Measurements from ENCODE around the gene EEF1A2.

- TF ChIP-seq EZH2 (IDR thresholded peaks at IDR 0.05; ENCODE audit: low read depth, unreplicated experiment) (no peak), POLR2AphosphoS5 (IDR thresholded peaks at IDR 0.05; ENCODE audit: low read depth) (no peak), EZH2phosphoT487 (IDR thresholded peaks at IDR 0.05; ENCODE audit: unreplicated experiment) (no peak), NANOG (IDR thresholded peaks at IDR 0.05; ENCODE audit: borderline replicate concordance) (no peak), CREB1 (CRISPR knock-in tag; IDR thresholded peaks at IDR 0.05; ENCODE audit: low read depth) (no peak), ZNF114 (CRISPR knock-in tag; IDR thresholded peaks at IDR 0.05) (no peak), ZNF331 (CRISPR knock-in tag; IDR thresholded peaks at IDR 0.05; ENCODE audit: low read depth) (no peak)
- TF ChIP-seq, protein P1, sequence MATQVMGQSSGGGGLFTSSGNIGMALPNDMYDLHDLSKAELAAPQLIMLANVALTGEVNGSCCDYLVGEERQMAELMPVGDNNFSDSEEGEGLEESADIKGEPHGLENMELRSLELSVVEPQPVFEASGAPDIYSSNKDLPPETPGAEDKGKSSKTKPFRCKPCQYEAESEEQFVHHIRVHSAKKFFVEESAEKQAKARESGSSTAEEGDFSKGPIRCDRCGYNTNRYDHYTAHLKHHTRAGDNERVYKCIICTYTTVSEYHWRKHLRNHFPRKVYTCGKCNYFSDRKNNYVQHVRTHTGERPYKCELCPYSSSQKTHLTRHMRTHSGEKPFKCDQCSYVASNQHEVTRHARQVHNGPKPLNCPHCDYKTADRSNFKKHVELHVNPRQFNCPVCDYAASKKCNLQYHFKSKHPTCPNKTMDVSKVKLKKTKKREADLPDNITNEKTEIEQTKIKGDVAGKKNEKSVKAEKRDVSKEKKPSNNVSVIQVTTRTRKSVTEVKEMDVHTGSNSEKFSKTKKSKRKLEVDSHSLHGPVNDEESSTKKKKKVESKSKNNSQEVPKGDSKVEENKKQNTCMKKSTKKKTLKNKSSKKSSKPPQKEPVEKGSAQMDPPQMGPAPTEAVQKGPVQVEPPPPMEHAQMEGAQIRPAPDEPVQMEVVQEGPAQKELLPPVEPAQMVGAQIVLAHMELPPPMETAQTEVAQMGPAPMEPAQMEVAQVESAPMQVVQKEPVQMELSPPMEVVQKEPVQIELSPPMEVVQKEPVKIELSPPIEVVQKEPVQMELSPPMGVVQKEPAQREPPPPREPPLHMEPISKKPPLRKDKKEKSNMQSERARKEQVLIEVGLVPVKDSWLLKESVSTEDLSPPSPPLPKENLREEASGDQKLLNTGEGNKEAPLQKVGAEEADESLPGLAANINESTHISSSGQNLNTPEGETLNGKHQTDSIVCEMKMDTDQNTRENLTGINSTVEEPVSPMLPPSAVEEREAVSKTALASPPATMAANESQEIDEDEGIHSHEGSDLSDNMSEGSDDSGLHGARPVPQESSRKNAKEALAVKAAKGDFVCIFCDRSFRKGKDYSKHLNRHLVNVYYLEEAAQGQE (IDR thresholded peaks at IDR 0.05; ENCODE audit: unreplicated experiment): no peak
- TF ChIP-seq, protein P2, sequence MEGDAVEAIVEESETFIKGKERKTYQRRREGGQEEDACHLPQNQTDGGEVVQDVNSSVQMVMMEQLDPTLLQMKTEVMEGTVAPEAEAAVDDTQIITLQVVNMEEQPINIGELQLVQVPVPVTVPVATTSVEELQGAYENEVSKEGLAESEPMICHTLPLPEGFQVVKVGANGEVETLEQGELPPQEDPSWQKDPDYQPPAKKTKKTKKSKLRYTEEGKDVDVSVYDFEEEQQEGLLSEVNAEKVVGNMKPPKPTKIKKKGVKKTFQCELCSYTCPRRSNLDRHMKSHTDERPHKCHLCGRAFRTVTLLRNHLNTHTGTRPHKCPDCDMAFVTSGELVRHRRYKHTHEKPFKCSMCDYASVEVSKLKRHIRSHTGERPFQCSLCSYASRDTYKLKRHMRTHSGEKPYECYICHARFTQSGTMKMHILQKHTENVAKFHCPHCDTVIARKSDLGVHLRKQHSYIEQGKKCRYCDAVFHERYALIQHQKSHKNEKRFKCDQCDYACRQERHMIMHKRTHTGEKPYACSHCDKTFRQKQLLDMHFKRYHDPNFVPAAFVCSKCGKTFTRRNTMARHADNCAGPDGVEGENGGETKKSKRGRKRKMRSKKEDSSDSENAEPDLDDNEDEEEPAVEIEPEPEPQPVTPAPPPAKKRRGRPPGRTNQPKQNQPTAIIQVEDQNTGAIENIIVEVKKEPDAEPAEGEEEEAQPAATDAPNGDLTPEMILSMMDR (conservative IDR thresholded peaks at IDR 0.05; ENCODE audit: low read depth in 2 of 2): no peak
- TF ChIP-seq, protein P3, sequence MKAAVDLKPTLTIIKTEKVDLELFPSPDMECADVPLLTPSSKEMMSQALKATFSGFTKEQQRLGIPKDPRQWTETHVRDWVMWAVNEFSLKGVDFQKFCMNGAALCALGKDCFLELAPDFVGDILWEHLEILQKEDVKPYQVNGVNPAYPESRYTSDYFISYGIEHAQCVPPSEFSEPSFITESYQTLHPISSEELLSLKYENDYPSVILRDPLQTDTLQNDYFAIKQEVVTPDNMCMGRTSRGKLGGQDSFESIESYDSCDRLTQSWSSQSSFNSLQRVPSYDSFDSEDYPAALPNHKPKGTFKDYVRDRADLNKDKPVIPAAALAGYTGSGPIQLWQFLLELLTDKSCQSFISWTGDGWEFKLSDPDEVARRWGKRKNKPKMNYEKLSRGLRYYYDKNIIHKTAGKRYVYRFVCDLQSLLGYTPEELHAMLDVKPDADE (IDR thresholded peaks at IDR 0.05): no peak
Observed at GRCh38 chr20:63495167-63495720, 3.6 kb downstream of the EEF1A2 start.

Measured in GM23338 (cell line).